ENCODE data around the gene CANT1. TPM values are rescaled to one million over a fixed set of nuclear protein-coding genes. Genes with fewer than 3 reads are reported as not detected.

The CANT1 gene
- total RNA-seq, 1 experiment from 2014 or later = 62.5 TPM

GRCh38 chr17:78999056-78999768 lies 10.4 kb downstream of the CANT1 start:
- Mint-ChIP-seq H3K4me1 (ENCODE audit: insufficient read depth, unreplicated experiment) (no peaks in the 10 kb centered on the region), H3K36me3 (ENCODE audit: insufficient read depth, unreplicated experiment) (peaks cover 38% of the 10 kb centered on the region), H3K27ac (ENCODE audit: low read depth, unreplicated experiment) (no peak overlapping the region), H3K9me3 (ENCODE audit: unreplicated experiment) (no peaks in the 10 kb centered on the region), H3K4me3 (ENCODE audit: unreplicated experiment) (no peak overlapping the region), H3K27me3 (ENCODE audit: insufficient read depth, unreplicated experiment) (no peaks in the 10 kb centered on the region)
- ChIA-PET CTCF (no interaction called here), POLR2A (interaction anchor here (0.7 to 1.1 kb wide), 2 partner anchors 12 to 37 kb away, joined by 3 read pairs; no protein-coding TSS in a partner anchor)
- BruUV-seq (replicated peaks) = no TSS peak
- TF ChIP-seq, protein P1, sequence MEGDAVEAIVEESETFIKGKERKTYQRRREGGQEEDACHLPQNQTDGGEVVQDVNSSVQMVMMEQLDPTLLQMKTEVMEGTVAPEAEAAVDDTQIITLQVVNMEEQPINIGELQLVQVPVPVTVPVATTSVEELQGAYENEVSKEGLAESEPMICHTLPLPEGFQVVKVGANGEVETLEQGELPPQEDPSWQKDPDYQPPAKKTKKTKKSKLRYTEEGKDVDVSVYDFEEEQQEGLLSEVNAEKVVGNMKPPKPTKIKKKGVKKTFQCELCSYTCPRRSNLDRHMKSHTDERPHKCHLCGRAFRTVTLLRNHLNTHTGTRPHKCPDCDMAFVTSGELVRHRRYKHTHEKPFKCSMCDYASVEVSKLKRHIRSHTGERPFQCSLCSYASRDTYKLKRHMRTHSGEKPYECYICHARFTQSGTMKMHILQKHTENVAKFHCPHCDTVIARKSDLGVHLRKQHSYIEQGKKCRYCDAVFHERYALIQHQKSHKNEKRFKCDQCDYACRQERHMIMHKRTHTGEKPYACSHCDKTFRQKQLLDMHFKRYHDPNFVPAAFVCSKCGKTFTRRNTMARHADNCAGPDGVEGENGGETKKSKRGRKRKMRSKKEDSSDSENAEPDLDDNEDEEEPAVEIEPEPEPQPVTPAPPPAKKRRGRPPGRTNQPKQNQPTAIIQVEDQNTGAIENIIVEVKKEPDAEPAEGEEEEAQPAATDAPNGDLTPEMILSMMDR (IDR thresholded peaks at IDR 0.05; ENCODE audit: unreplicated experiment) = no peak
- intact Hi-C loops (cut with micrococcal nuclease) = no loop called here
- DNase-seq (ENCODE audit: unreplicated experiment) = no peak

GRCh38 chr17:78998311-78999055 lies 11.1 kb downstream of the CANT1 start:
- CTCF ChIA-PET = no interaction called here
- DNase-seq (ENCODE audit: unreplicated experiment) = no peak
- BruUV-seq (replicated peaks) = no TSS peak
- TF ChIP-seq, protein P1 (IDR thresholded peaks at IDR 0.05; ENCODE audit: unreplicated experiment) = no peak
- intact Hi-C loops (cut with micrococcal nuclease) = no loop called here
- no peaks in the 10 kb centered on the region for H3K27me3 Mint-ChIP-seq (ENCODE audit: insufficient read depth, unreplicated experiment)
- no peak overlapping the region for H3K4me3 Mint-ChIP-seq (ENCODE audit: unreplicated experiment)
- H3K36me3 Mint-ChIP-seq (ENCODE audit: insufficient read depth, unreplicated experiment) = peaks cover 46% of the 10 kb centered on the region
- no peak overlapping the region for H3K27ac Mint-ChIP-seq (ENCODE audit: low read depth, unreplicated experiment)
- no peaks in the 10 kb centered on the region for H3K4me1 Mint-ChIP-seq (ENCODE audit: insufficient read depth, unreplicated experiment)
- POLR2A ChIA-PET = interaction anchor here (1.1 kb wide), 1 partner anchor 12 kb away, joined by 3 read pairs; no protein-coding TSS in a partner anchor
- H3K9me3 Mint-ChIP-seq (ENCODE audit: unreplicated experiment) = no peaks in the 10 kb centered on the region

- Mint-ChIP-seq H3K27ac (ENCODE audit: low read depth, unreplicated experiment) (no peak overlapping the region), H3K9me3 (ENCODE audit: unreplicated experiment) (no peaks in the 10 kb centered on the region), H3K4me3 (ENCODE audit: unreplicated experiment) (no peak overlapping the region), H3K36me3 (ENCODE audit: insufficient read depth, unreplicated experiment) (peaks cover 52% of the 10 kb centered on the region), H3K4me1 (ENCODE audit: insufficient read depth, unreplicated experiment) (no peaks in the 10 kb centered on the region), H3K27me3 (ENCODE audit: insufficient read depth, unreplicated experiment) (no peaks in the 10 kb centered on the region)
- no peak for DNase-seq (ENCODE audit: unreplicated experiment)
- intact Hi-C loops (cut with micrococcal nuclease) = no loop called here
- TF ChIP-seq, protein P1 (IDR thresholded peaks at IDR 0.05; ENCODE audit: unreplicated experiment) = no peak
- BruUV-seq (replicated peaks) = no TSS peak
- POLR2A ChIA-PET = no interaction called here
- CTCF ChIA-PET = interaction anchor here (1.2 kb wide), 1 partner anchor 396 kb away, joined by 5 read pairs; no protein-coding TSS in a partner anchor
Observed at GRCh38 chr17:78997881-78998280, 11.7 kb downstream of the CANT1 start.

DNA sequence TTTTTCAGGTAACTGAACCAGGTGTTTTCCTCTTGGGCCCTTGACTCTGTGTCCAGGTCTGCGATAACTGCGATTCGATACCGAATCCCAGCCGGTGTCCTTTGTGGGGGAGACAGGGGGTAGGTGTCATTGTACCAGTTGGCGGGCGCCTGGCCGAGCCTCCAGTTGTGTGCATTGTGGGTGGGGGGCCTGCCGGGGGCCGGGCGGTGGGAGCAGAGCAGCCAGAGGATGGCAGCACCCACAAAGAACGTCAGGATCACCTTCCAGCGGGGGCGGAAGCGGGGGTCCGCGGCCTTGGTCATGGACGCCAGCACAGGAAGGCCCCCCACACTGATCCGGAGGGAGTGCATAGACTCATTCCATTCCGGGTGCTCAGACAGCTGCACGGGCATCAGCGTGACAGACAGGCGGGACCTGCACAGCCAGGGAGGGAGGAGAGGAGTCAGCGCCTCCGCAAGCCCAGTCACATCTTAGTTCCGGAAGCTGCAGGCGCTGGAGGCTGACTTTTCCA lies 12.3 kb downstream of the CANT1 start:
- Mint-ChIP-seq H3K36me3 (ENCODE audit: insufficient read depth, unreplicated experiment) (peaks cover 58% of the 10 kb centered on the region), H3K27me3 (ENCODE audit: insufficient read depth, unreplicated experiment) (no peaks in the 10 kb centered on the region), H3K4me3 (ENCODE audit: unreplicated experiment) (no peak overlapping the region), H3K4me1 (ENCODE audit: insufficient read depth, unreplicated experiment) (no peaks in the 10 kb centered on the region), H3K9me3 (ENCODE audit: unreplicated experiment) (no peaks in the 10 kb centered on the region), H3K27ac (ENCODE audit: low read depth, unreplicated experiment) (no peak overlapping the region)
- ChIA-PET CTCF (interaction anchor here (1.2 kb wide), 1 partner anchor 396 kb away, joined by 5 read pairs; no protein-coding TSS in a partner anchor), POLR2A (interaction anchor here (0.7 to 1.4 kb wide), 2 partner anchors 10 to 55 kb away, joined by 3 read pairs; no protein-coding TSS in a partner anchor)
- intact Hi-C loops (cut with micrococcal nuclease) = no loop called here
- no peak for DNase-seq (ENCODE audit: unreplicated experiment)
- TF ChIP-seq, protein P1 (IDR thresholded peaks at IDR 0.05; ENCODE audit: unreplicated experiment) = no peak
- BruUV-seq (replicated peaks) = no TSS peak

Measured in MCF 10A (cell line).